KOPT-K1 (cell line): Measurements from ENCODE around the gene EPHA1.

Source experiments
- H3K27ac ChIP-seq: fragments of 200-600 bp; sonication (generic); 2 replicates; pipeline ENCODE4 v1.5.1; 2016; ENCODE audit warnings: antibody characterized with exemption, mild to moderate bottlenecking, low read depth, low read length; ENCODE audit not compliant: poor library complexity, severe bottlenecking
- H3K36me3 ChIP-seq: fragments of 200-600 bp; sonication (generic); 2 replicates; pipeline ENCODE4 v1.5.1; 2017; ENCODE audit warnings: antibody characterized with exemption, mild to moderate bottlenecking, low read length, moderate library complexity; ENCODE audit not compliant: insufficient read depth
- H3K9me3 ChIP-seq: fragments of 200-600 bp; sonication (generic); 2 replicates; pipeline ENCODE4 v1.5.1; 2017; ENCODE audit warnings: antibody characterized with exemption, low read length, mild to moderate bottlenecking; ENCODE audit not compliant: insufficient read depth, poor library complexity, severe bottlenecking

EPHA1 gene

DNA sequence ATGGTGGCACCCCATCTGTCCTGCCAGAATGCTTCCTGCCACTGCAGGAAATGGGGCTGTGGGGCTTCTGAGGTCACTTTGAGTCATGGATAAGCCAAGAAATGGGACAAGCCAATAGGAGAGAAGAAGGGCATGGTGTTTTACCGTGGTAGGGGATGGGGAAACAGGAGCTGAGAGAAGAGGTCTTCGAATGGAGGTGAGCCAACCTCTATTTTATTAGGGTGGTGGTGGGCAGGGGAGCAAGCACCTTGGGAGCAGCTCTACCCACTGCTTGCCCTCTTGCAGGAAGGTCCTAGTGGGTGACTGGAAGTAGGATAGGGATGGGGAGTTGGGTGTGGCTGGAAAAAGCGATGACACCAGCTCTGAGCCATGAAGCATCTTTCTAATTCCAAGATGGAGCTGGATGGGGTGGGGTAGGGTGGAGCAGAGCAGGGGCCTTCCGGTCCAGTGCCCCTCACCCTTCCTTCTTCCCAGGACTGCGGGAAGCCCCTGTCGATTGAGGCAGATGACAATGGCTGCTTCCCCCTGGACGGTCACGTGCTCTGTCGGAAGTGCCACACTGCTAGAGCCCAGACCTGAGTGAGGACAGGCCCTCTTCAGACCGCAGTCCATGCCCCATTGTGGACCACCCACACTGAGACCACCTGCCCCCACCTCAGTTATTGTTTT, 18.4 kb downstream of the EPHA1 start:
- Histone ChIP-seq H3K9me3 (no peaks in the 10 kb centered on the region), H3K27ac (no peak overlapping the region), H3K36me3 (no peaks in the 10 kb centered on the region)

DNA sequence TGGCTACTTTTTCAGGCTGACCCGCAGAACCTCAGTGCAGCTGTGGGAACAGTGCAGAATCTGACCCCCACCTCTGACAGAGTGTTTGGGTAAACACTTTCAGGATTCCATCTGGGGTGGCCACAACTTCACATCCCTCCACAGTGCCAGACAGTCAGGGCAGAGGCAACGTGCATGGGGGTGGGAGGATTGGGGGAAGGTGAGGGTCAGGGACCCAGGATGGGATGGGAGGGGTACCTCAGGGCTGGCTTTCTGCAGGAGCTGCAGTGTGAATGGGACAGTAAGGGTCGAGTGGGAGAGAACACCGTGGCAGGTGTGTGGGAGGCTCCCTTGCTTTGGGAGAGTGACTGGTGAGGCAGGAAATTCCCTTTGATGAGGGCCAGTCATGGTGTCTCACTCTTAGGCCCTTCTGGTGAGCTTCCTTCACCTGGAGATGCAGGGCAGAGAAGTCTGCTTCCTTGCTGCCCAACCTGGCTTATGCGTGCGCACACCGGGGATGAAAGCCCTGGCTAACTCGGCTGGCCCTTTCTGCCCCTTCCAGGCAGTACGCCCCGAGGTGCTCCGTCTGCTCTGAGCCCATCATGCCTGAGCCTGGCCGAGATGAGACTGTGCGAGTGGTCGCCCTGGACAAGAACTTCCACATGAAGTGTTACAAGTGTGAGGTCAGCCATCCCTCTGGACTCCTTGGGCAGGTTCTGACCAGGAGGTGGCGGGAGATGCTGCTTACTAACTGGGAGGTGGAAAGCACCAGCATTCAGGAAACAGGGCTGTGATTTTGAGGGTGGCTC, 19.1 kb downstream of the EPHA1 start:
- no peaks in the 10 kb centered on the region for H3K36me3 ChIP-seq
- H3K9me3 ChIP-seq, result no peaks in the 10 kb centered on the region
- no peak overlapping the region for H3K27ac ChIP-seq

- no peak overlapping the region for H3K27ac ChIP-seq
- H3K9me3 ChIP-seq, result no peaks in the 10 kb centered on the region
- H3K36me3 ChIP-seq, result no peaks in the 10 kb centered on the region
Measured at GRCh38 chr7:143388491-143389101, 20.1 kb downstream of the EPHA1 start.

DNA sequence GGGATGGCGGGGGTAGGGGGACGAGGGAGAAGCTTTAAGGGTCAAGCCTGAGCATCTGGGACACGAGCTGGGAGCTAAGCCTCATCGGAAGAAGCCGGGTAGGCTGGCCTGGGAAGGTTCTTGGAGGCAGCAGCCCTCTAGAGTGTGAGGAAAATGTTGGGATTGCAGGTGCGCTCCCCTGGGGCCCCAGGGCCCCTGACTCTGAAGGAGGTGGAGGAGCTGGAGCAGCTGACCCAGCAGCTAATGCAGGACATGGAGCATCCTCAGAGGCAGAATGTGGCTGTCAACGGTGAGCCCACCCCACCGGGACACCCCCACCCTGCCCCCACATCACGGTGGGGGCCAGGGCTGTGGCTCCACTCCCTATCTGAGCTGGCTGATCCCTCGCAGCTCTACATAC, 20.6 kb downstream of the EPHA1 start:
- Histone ChIP-seq H3K27ac (no peak overlapping the region), H3K9me3 (no peaks in the 10 kb centered on the region), H3K36me3 (no peaks in the 10 kb centered on the region)

DNA sequence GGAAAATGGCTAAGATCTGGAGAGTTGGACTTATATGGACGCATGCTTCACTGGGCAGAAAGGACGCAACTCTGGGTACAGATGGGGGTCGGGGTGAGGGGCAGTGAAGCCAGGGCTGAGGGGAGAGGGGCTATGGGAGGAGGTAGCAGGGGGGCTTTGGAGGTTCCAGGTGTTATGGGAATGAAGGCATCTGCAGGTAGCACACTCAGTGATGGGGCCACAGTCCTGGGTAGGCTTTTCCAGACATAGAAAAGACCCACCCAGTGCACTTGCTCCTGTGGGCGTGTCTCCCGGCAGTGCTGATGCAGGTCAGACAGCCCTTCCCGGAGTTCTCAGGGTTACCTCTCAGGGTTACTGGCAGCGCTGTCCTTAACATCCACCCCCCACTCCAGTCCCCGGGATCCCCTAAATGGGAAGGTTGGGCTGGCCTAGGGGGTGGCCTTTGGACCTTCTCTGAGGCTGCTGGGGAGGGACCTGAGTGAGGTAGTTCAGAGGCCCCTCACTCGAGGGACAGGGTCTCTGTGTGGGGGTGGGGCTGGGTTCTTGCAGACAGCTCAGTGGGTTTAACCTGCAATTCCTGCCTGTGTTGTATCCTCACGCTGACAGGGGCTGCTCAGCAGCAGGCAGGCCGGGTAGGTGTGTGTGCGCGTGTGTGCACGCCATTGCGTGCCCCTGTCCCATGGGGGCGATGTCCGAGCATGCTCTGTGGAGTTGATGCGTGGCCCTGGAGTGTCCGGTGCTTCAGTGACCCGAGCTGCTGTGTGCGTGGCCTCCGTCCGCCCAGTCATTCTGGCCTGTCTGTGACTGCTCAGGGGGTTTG, 21.3 kb downstream of the EPHA1 start:
- Histone ChIP-seq H3K9me3 (no peaks in the 10 kb centered on the region), H3K27ac (no peak overlapping the region), H3K36me3 (no peaks in the 10 kb centered on the region)

DNA sequence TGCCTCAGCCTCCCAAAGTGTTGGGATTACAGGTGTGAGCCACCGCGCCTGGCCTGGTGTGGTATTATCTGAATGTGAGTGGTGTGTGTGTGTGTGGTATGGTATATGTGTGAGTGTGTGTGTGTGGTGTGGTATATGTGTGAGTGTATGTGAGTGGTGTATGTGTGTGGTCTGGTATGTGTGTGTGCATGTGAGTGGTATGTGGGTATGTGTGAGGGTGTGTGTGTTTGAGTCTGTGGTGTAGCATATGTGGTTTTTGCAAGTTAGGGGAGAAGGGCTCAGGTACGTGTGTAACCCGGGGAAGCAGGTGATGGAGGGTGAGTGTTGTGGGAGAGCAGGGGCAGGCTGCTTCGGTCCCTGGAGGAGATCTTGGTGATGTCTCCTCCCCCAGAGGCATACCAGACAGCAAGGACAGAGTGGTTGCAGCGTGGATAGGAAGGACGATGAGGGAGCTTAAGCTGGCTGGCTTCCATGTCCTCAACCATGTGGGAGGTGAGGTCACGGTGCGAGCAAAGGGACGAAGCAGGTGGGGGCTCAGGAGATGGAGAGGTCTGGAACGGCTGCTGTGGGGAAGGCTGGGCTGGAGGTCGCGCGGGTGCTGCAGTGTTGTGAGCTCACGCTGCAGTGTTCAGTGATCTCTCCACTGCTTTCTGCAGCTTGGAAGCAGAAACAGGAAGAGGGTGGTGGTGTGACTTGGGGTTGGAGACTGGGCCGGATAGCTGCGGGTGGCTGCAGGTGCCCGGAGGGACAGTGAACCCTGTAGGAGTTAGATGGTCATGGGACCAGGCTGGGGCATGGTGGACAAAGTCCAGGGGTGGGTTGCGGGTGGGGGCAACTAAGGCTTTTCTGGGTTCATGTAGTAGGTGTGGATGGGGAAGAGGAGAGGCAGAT, 22.5 kb downstream of the EPHA1 start:
- Histone ChIP-seq H3K36me3 (no peaks in the 10 kb centered on the region), H3K9me3 (no peaks in the 10 kb centered on the region), H3K27ac (peak overlapping the region; percentile 56)

DNA sequence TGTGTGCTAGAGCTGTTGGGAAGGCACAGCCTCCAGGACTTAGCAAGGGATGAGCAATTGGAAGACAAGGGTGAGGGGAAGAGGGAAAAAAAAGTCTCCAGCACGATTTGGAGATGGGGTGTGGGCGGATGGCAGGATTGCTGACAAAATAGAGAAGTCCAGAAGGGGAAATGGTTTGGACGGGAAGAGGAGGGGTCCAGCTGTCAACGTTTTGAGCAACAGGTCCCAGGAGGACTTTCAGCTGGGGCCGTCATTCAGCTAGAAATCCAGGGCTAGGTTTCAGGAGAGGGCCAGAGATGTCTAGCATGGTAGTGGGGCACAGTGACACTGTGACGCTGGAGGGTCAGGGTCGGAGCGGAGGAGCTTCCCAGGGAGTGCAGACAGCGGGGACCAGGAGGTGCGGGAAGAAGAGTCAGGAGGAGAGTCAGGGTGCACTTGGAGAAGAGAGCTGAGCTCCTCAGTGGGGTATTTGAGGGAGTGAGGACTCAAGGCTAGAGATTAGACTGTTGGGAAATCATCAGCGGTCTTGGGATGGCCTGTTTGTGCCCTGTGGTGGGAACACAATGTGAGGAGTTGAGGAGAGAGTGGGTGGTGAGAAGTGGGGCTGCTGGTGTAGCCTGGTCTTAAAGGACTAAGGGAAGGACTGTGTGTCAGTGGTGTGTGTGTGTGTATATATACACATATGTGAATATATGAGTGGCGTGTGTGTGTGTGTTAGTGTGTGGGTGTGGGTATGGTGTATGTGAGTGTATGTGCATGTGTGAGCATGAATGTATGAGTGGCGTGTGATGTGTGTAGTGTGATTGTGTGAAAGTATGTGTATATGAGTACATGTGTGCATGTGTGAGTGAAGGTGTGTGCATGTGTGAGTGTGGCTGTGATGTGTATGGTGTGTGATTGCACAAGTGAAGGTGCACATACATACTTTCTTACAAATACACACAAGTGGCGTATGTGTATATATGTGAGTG, 23.7 kb downstream of the EPHA1 start:
- H3K36me3 ChIP-seq, result no peaks in the 10 kb centered on the region
- no peak overlapping the region for H3K27ac ChIP-seq
- H3K9me3 ChIP-seq, result no peaks in the 10 kb centered on the region

- H3K36me3 ChIP-seq, result no peaks in the 10 kb centered on the region
- H3K27ac ChIP-seq, result no peak overlapping the region
- H3K9me3 ChIP-seq, result no peaks in the 10 kb centered on the region
Measured at GRCh38 chr7:143384148-143384547, 24.5 kb downstream of the EPHA1 start.

GRCh38 chr7:143383642-143383957, 25.1 kb downstream of the EPHA1 start:
- Histone ChIP-seq H3K27ac (no peak overlapping the region), H3K9me3 (no peaks in the 10 kb centered on the region), H3K36me3 (no peaks in the 10 kb centered on the region)

- Histone ChIP-seq H3K9me3 (no peaks in the 10 kb centered on the region), H3K36me3 (no peaks in the 10 kb centered on the region), H3K27ac (no peak overlapping the region)
Measured at GRCh38 chr7:143382791-143383641, 25.6 kb downstream of the EPHA1 start.

- H3K36me3 ChIP-seq, result no peaks in the 10 kb centered on the region
- no peaks in the 10 kb centered on the region for H3K9me3 ChIP-seq
- H3K27ac ChIP-seq, result no peak overlapping the region
Measured at GRCh38 chr7:143382126-143382790, 26.4 kb downstream of the EPHA1 start.

DNA sequence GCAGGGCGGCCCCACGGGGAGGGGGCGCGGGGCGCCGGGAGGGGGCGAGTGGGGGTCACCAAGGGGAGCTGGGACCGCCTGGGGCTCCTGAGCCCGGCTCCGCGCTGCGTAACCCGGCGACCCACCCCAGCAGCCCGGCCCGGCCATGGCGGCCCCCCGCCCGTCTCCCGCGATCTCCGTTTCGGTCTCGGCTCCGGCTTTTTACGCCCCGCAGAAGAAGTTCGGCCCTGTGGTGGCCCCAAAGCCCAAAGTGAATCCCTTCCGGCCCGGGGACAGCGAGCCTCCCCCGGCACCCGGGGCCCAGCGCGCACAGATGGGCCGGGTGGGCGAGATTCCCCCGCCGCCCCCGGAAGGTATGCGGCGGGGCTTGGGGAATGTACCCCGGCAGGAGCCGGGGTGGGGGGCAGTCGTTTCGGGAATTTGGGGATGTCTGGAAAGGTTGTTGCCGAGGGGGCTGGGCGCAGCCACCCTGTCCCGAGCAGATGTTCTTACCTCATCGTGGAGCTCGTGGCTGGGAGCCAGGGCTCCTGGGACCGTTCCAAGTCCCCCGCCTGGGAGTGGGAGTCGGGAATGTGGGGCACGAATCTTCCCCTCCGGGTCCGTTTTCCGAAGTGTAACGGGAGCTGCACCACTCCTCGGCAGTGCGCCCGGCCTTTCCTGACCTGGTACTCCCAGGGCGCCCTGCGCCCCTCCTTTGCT, 27.1 kb downstream of the EPHA1 start:
- H3K9me3 ChIP-seq, result no peaks in the 10 kb centered on the region
- H3K27ac ChIP-seq, result peak overlapping the region; percentile 59
- no peaks in the 10 kb centered on the region for H3K36me3 ChIP-seq
